Right forelimb (tissue), 1 donor: Measurements from ENCODE around the gene SLC9C1.

Experiments used
- DNase-seq: peaks from one replicate; pipeline ENCODE4 v3.0.0-alpha.2; 2018

The SLC9C1 gene

GRCh38 chr3:112304611-112305010 lies 10.6 kb upstream of the SLC9C1 start:
- DNase-seq: no peak

- peak; percentile 53 for DNase-seq
These were observed 9.8 kb upstream of the SLC9C1 start for GRCh38 chr3:112303764-112304325.

- no peak for DNase-seq
These were observed 9.1 kb upstream of the SLC9C1 start for GRCh38 chr3:112302881-112303763.

- DNase-seq: no peak
These were observed 8.3 kb upstream of the SLC9C1 start for GRCh38 chr3:112302150-112302830.

- no peak for DNase-seq
These were observed 4.8 kb upstream of the SLC9C1 start for GRCh38 chr3:112298781-112299180.

- no peak for DNase-seq
These were observed 3.7 kb upstream of the SLC9C1 start for GRCh38 chr3:112297714-112298113.

GRCh38 chr3:112289011-112289410 lies 5.0 kb downstream of the SLC9C1 start:
- DNase-seq: no peak

GRCh38 chr3:112280266-112280665 lies 13.8 kb downstream of the SLC9C1 start:
- no peak for DNase-seq

GRCh38 chr3:112273536-112273935 lies 20.5 kb downstream of the SLC9C1 start:
- no peak for DNase-seq

- DNase-seq: no peak
These were observed 32.3 kb downstream of the SLC9C1 start for GRCh38 chr3:112261742-112262141.

- no peak for DNase-seq
These were observed 33.5 kb downstream of the SLC9C1 start for GRCh38 chr3:112260563-112260962.

GRCh38 chr3:112253301-112253971 lies 40.6 kb downstream of the SLC9C1 start:
- DNase-seq: no peak

- DNase-seq: no peak
These were observed 46.1 kb downstream of the SLC9C1 start for GRCh38 chr3:112247900-112248299.

- DNase-seq: no peak
These were observed 46.7 kb downstream of the SLC9C1 start for GRCh38 chr3:112247350-112247749.

- no peak for DNase-seq
These were observed 60.9 kb downstream of the SLC9C1 start for GRCh38 chr3:112233083-112233482.

- DNase-seq: no peak
These were observed 62.3 kb downstream of the SLC9C1 start for GRCh38 chr3:112231727-112232126.

GRCh38 chr3:112230033-112230432 lies 64.0 kb downstream of the SLC9C1 start:
- DNase-seq: no peak

- DNase-seq: no peak
These were observed 65.2 kb downstream of the SLC9C1 start for GRCh38 chr3:112228786-112229185.

- DNase-seq: no peak
These were observed 93.7 kb downstream of the SLC9C1 start for GRCh38 chr3:112200317-112200666.

- DNase-seq: no peak
These were observed 94.2 kb downstream of the SLC9C1 start for GRCh38 chr3:112199622-112200316.

GRCh38 chr3:112197131-112197530 lies 96.9 kb downstream of the SLC9C1 start:
- DNase-seq: no peak

- no peak for DNase-seq
These were observed 106.7 kb downstream of the SLC9C1 start for GRCh38 chr3:112187300-112187699.
